Esophagus muscularis mucosa (tissue), 4 donors: Measurements from ENCODE around the gene BRD2.

ENCODE experiments used
- EP300 ChIP-seq: sonication (generic); formaldehyde crosslinking; IDR thresholded peaks from one replicate; pipeline ENCODE4 v1.6.1; 2017; ENCODE audit warnings: antibody characterized with exemption
- POLR2A ChIP-seq: fragments of 450-650 bp; IDR thresholded peaks from one replicate; pipeline ENCODE4 v1.6.1; 2017; ENCODE audit warnings: antibody characterized with exemption, moderate library complexity, mild to moderate bottlenecking, low read depth
- POLR2AphosphoS5 ChIP-seq, 2 donors: sonication (generic); formaldehyde crosslinking; IDR thresholded peaks; one replicate each; pipeline ENCODE4 v1.6.1; 2017; ENCODE audit warnings: antibody characterized with exemption in 2 of 2
- TF ChIP-seq, protein P1 (sequence below), 3 experiments: fragments of 200-600 bp in 2 of 3; fragments of 450-650 bp in 1 of 3; sonication (generic) in 2 of 3; IDR thresholded peaks; one replicate each; pipeline ENCODE4 v1.5.1; 2017 to 2019; ENCODE audit warnings: antibody characterized with exemption in 3 of 3, mild to moderate bottlenecking in 2 of 3, moderate library complexity in 1 of 3

DNA sequence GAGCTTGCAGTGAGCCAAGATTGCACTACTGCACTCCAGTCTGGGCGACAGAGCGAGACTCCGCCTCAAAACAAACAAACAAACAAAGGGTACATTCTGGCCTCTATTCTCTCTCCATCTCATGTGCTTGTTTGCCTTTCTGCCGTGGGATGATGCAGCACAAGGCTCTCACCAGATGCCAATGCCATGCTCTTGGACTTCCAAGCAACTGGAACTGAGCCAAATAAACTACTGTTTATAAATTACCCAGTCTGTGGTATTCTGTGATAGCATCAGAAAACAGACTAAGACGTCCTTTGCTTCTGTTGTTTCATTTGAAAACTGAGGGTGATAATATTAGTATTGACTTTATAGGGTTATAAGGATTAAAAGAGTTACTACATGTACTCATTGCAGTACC lies 3.6 kb upstream of the BRD2 start:
- TF ChIP-seq, protein P1, sequence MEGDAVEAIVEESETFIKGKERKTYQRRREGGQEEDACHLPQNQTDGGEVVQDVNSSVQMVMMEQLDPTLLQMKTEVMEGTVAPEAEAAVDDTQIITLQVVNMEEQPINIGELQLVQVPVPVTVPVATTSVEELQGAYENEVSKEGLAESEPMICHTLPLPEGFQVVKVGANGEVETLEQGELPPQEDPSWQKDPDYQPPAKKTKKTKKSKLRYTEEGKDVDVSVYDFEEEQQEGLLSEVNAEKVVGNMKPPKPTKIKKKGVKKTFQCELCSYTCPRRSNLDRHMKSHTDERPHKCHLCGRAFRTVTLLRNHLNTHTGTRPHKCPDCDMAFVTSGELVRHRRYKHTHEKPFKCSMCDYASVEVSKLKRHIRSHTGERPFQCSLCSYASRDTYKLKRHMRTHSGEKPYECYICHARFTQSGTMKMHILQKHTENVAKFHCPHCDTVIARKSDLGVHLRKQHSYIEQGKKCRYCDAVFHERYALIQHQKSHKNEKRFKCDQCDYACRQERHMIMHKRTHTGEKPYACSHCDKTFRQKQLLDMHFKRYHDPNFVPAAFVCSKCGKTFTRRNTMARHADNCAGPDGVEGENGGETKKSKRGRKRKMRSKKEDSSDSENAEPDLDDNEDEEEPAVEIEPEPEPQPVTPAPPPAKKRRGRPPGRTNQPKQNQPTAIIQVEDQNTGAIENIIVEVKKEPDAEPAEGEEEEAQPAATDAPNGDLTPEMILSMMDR (IDR thresholded peaks at IDR 0.05): no peak
- TF ChIP-seq POLR2A (no peak), POLR2AphosphoS5 (IDR thresholded peaks at IDR 0.05) (no peak), EP300 (no peak)
